PFSK-1 (cell line): ENCODE measurements around the gene NANOS2.

ENCODE experiments used
- SIN3A ChIP-seq: IDR thresholded peaks from 2 replicates; pipeline ENCODE4 v1.6.1; 2012; ENCODE audit warnings: mild to moderate bottlenecking, low read length, moderate library complexity, borderline replicate concordance; ENCODE audit not compliant: insufficient read depth
- TAF1 ChIP-seq: IDR thresholded peaks from 2 replicates; pipeline ENCODE4 v1.6.1; 2012; ENCODE audit warnings: low read length, control low read depth, borderline replicate concordance; ENCODE audit not compliant: insufficient read depth

- no peak for TF ChIP-seq TAF1
- TF ChIP-seq SIN3A = no peak
Measured at GRCh38 chr19:45906221-45906620, 8.4 kb downstream of the NANOS2 start.
